Measurements from ENCODE around the gene AP3M1. TPM values are rescaled to one million over a fixed set of nuclear protein-coding genes. Genes with fewer than 3 reads are reported as not detected.
A peak's percentile ranks its signal among the peaks of the same experiment; 100 is the strongest.
"Not testable (repeated sequence)": the region's sequence is repeated elsewhere in the genome, so short reads cannot be mapped to it uniquely, and the experiment has no call there.

The AP3M1 gene
- polyA plus RNA-seq, 3 donors, result 17.5 to 32.0 (median 23.2) TPM

- Histone ChIP-seq H4K20me1 (ENCODE audit: insufficient read depth, low read length) (peaks cover 24% of the 10 kb centered on the region), H3K9ac (ENCODE audit: insufficient read depth, low read length, poor library complexity, severe bottlenecking) (peak within 1 kb of the TSS; percentile 97), H3K27me3 (ENCODE audit: control insufficient read depth in 2 of 2, insufficient read depth in 2 of 2, low read length in 2 of 2) (no peaks in the 10 kb centered on the region), H3K27ac (ENCODE audit: low read depth in 1 of 2, low read length in 2 of 2) (peak within 1 kb of the TSS; percentile 77 to 99), H3K4me1 (ENCODE audit: control insufficient read depth in 1 of 2, insufficient read depth in 2 of 2, low read length in 2 of 2) (peaks cover 29 to 32% of the 10 kb centered on the region in 2 donors), H3K9me3 (replicated peaks in 1 of 2; ENCODE audit: control insufficient read depth in 1 of 2, insufficient read depth in 1 of 2, low read length in 2 of 2) (no peaks in the 10 kb centered on the region), H3K36me3 (replicated peaks in 1 of 2; ENCODE audit: control insufficient read depth in 1 of 2, insufficient read depth in 2 of 2, low read length in 2 of 2) (peaks cover 5 to 22% of the 10 kb centered on the region in 2 donors), H3K4me2 (replicated peaks; ENCODE audit: extremely low read depth, low read length, poor library complexity, severe bottlenecking) (peak within 1 kb of the TSS; percentile 98), H3K79me2 (ENCODE audit: insufficient read depth, low read length) (peaks cover 88% of the 10 kb centered on the region), H3K4me3 (replicated peaks in 1 of 3; ENCODE audit: low read depth in 2 of 3, low read length in 3 of 3) (peak within 1 kb of the TSS; percentile 59 to 99 (median 86)), H2AFZ (ENCODE audit: insufficient read depth, low read depth, low read length, poor library complexity, severe bottlenecking) (peak within 1 kb of the TSS; percentile 95)
- H3K27ac Mint-ChIP-seq, result no peak within 1 kb of the TSS
- H3K9me3 Mint-ChIP-seq, result no peaks in the 10 kb centered on the region
- under 1% methylated on average over 49 of the region's 57 CpGs for WGBS (ENCODE audit: insufficient coverage)
- H3K27me3 Mint-ChIP-seq (ENCODE audit: low read depth in 3 of 3), result peaks cover 0 to 4% (median 0%) of the 10 kb centered on the region in 3 donors
- TF ChIP-seq, protein P1, sequence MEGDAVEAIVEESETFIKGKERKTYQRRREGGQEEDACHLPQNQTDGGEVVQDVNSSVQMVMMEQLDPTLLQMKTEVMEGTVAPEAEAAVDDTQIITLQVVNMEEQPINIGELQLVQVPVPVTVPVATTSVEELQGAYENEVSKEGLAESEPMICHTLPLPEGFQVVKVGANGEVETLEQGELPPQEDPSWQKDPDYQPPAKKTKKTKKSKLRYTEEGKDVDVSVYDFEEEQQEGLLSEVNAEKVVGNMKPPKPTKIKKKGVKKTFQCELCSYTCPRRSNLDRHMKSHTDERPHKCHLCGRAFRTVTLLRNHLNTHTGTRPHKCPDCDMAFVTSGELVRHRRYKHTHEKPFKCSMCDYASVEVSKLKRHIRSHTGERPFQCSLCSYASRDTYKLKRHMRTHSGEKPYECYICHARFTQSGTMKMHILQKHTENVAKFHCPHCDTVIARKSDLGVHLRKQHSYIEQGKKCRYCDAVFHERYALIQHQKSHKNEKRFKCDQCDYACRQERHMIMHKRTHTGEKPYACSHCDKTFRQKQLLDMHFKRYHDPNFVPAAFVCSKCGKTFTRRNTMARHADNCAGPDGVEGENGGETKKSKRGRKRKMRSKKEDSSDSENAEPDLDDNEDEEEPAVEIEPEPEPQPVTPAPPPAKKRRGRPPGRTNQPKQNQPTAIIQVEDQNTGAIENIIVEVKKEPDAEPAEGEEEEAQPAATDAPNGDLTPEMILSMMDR (IDR thresholded peaks at IDR 0.05), result peak; percentile 34
- H3K4me3 Mint-ChIP-seq, result no peak within 1 kb of the TSS
- peaks cover 6 to 19% of the 10 kb centered on the region in 2 donors for H3K36me3 Mint-ChIP-seq
- peak; percentile 95 to 99 (median 97) for DNase-seq
- intact Hi-C loops (cut with micrococcal nuclease), result loop anchor here (5.0 to 10.0 kb wide), 5 partner anchors 36 to 674 kb away; partner anchors contain the start of gene KAT6B (in 2 of the 2)
- H3K4me1 Mint-ChIP-seq, result peaks cover 38% of the 10 kb centered on the region
Observed at GRCh38 chr10:74150990-74151878, 606 bp upstream of the AP3M1 start, which contains the start of gene ADK. Gene ADK, plus strand, starts transcription at chr10:74151221. Its CDS starts 58 bp downstream, at chr10:74151279.

GRCh38 chr10:74146980-74147379, 3.6 kb downstream of the AP3M1 start:
- Mint-ChIP-seq H3K36me3 (peaks cover 13 to 33% of the 10 kb centered on the region in 2 donors), H3K27ac (peak overlapping the region in 1 of 7 donors; percentile 41), H3K4me1 (peaks cover 19% of the 10 kb centered on the region)
- Histone ChIP-seq H3K4me1 (ENCODE audit: control insufficient read depth in 1 of 2, insufficient read depth in 2 of 2, low read length in 2 of 2) (peaks cover 15 to 23% of the 10 kb centered on the region in 2 donors), H3K36me3 (replicated peaks in 1 of 2; ENCODE audit: control insufficient read depth in 1 of 2, insufficient read depth in 2 of 2, low read length in 2 of 2) (peaks cover 9 to 42% of the 10 kb centered on the region in 2 donors), H3K79me2 (ENCODE audit: insufficient read depth, low read length) (peaks cover 98% of the 10 kb centered on the region), H4K20me1 (ENCODE audit: insufficient read depth, low read length) (peaks cover 62% of the 10 kb centered on the region)
- H3K9me3 ChIP-seq (replicated peaks in 1 of 2; ENCODE audit: control insufficient read depth in 1 of 2, insufficient read depth in 1 of 2, low read length in 2 of 2); H3K4me2 ChIP-seq (replicated peaks; ENCODE audit: extremely low read depth, low read length, poor library complexity, severe bottlenecking); H3K9me3 Mint-ChIP-seq; intact Hi-C loops (cut with micrococcal nuclease); H3K9ac ChIP-seq (ENCODE audit: insufficient read depth, low read length, poor library complexity, severe bottlenecking); H3K4me3 ChIP-seq (replicated peaks in 1 of 3; ENCODE audit: low read depth in 2 of 3, low read length in 3 of 3); H3K4me3 Mint-ChIP-seq; H3K27me3 Mint-ChIP-seq (ENCODE audit: low read depth in 3 of 3); DNase-seq; H3K27me3 ChIP-seq (ENCODE audit: control insufficient read depth in 2 of 2, insufficient read depth in 2 of 2, low read length in 2 of 2); H2AFZ ChIP-seq (ENCODE audit: insufficient read depth, low read depth, low read length, poor library complexity, severe bottlenecking); H3K27ac ChIP-seq (ENCODE audit: low read depth in 1 of 2, low read length in 2 of 2): not testable (repeated sequence)
- WGBS (ENCODE audit: insufficient coverage), result no CpG with 5 or more reads among the region's 10 CpGs
